COLO829 (cell line): ENCODE data around the gene LCE1C.

ENCODE experiments used
- DNase-seq: peaks from one replicate; pipeline ENCODE4 v3.0.0; 2012; ENCODE audit warnings: low spot score

LCE1C gene

DNA sequence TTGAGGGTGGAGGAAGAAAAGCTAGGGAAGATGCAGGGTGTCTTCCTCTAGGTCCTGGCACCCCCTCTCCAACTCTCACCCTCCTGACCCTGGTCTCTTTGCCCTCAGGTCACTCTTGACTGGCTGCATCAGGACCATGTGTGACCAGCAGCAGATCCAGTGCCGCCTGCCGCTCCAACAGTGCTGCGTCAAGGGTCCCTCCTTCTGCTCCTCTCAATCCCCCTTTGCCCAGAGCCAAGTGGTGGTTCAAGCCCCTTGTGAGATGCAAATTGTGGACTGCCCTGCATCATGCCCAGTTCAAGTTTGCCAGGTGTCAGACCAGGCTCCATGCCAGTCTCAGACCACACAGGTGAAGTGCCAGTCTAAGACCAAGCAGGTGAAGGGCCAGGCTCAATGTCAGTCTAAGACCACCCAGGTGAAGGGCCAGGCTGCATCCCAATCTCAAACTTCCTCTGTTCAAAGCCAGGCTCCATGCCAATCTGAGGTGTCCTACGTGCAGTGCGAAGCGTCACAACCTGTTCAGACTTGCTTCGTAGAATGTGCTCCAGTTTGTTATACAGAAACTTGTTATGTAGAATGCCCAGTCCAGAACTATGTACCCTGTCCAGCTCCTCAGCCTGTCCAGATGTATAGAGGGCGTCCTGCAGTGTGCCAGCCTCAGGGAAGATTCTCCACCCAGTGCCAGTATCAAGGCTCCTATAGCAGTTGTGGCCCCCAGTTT is 46.8 kb downstream of the LCE1C start:
- no peak for DNase-seq

DNA sequence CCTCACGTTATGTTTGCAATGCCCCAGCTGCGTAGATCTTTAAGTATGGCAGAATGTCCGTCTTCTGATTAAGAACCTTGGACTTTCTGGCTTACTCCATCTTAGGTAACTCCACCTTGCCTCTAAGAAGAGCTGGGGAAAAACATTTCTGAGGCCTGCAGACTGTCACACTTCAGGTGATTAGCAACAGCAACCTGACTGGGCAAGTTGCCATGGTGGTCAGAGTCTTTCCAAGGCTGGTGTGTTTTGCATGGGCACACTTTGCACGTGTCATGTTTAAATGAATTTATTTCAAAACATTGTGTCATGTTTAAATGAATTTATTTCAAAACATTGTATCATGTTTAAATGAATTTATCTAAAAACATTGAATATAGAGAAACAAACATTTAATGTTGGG is 47.8 kb downstream of the LCE1C start:
- no peak for DNase-seq

DNA sequence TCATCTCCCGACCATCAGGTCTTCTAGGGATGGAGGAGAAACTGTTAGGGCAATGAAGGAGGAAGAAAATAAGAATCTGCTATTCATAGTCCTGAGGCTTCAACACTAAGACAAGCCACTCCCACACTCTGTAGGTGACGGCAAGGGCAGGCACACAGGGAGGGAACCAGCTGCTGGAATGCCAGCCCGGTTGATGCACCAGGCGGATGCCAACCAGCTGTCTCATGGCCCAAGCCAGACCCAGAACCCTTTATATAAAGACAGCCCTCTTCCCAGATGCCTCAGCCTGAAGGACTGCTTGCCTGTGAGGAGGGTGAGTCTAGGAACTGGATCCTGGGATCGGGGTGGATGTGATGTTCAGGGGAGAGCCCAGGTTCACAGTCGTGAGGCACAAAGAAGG is 48.7 kb downstream of the LCE1C start, which contains the start of gene KPRP:
KPRP (plus strand) TSS at position 279 of the 400 bp plus-strand sequence. CDS start 1,564 bp downstream, outside the sequence.
- DNase-seq, result no peak

DNA sequence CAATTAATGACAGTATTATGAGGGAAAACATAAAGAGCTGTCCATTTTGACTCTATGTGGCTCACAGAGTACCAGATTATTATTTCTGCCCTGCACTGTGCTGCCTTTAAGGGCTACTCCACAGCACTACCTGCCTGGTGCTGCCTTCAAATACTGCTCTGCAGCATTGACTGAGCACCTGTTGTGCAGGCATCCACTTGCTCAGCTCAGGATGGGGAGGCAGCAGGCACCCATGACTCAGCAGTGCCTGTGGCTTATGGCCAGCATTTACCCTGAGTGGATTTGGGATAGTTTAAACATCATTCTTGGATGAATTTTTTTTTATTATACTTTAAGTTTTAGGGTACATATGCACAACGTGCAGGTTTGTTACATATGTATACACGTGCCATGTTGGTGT is 49.6 kb downstream of the LCE1C start:
- no peak for DNase-seq
